Rectal smooth muscle tissue (tissue), 1 donor: Measurements from ENCODE around the gene PLCB4.

ENCODE experiments used
- H3K27ac ChIP-seq: one replicate; pipeline ENCODE4 v1.7.0; 2013; ENCODE audit warnings: low read depth, low read length, inconsistent platforms
- H3K27me3 ChIP-seq: one replicate; pipeline ENCODE4 v1.7.0; 2013; ENCODE audit warnings: low read length; ENCODE audit not compliant: control insufficient read depth, insufficient read depth
- H3K36me3 ChIP-seq: one replicate; pipeline ENCODE4 v1.7.0; 2013; ENCODE audit warnings: low read length; ENCODE audit not compliant: control insufficient read depth, insufficient read depth
- H3K4me1 ChIP-seq: one replicate; pipeline ENCODE4 v1.7.0; 2013; ENCODE audit warnings: low read length; ENCODE audit not compliant: control insufficient read depth, insufficient read depth
- H3K4me3 ChIP-seq: one replicate; pipeline ENCODE4 v1.7.0; 2013; ENCODE audit warnings: low read length
- H3K9ac ChIP-seq: one replicate; pipeline ENCODE4 v1.7.0; 2013; ENCODE audit warnings: low read length

Gene PLCB4

DNA sequence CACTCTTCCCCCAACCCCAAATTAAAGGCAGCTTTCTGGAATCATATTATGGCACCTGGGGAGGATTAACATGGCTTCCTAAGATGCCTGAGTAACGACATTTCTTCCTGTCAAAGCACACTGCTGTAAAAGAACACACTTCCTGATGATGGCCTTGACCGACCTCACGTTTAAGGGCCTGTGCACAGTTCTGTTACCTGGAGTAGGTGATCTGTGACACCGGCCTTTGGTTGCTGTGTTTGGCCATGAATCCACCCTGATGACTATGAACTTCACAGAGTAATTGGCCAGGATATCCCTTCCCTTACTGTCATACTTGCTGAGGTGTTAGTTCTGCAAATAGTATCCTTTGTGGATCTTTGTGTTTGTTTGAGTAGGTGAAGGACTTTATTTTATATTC, 45.8 kb downstream of the PLCB4 start:
- no peak overlapping the region for H3K27ac ChIP-seq
- H3K27me3 ChIP-seq = no peaks in the 10 kb centered on the region
- no peak overlapping the region for H3K4me3 ChIP-seq
- H3K36me3 ChIP-seq = no peaks in the 10 kb centered on the region
- H3K9ac ChIP-seq = no peak overlapping the region
- peaks cover 15% of the 10 kb centered on the region for H3K4me1 ChIP-seq

DNA sequence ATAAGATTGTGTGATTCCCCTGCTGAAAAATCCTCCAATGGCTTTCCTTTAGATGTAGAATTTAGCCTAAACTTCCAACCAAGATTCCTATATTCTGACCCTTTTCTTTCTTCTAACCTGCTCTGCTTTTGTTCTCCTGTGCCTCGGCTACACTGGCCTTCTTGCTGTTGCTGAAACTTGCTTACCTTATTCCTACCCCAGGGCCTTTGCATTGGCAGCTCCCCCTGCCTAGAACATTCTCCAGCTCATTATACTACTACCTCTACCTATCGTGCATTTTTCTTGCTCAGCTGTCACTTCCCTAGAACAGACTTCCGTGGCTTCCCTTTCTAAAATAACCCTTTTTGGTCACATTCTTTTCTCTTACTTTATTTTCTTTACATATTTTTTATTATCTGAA, 48.7 kb downstream of the PLCB4 start:
- H3K27ac ChIP-seq = no peak overlapping the region
- no peaks in the 10 kb centered on the region for H3K36me3 ChIP-seq
- H3K4me3 ChIP-seq = no peak overlapping the region
- no peak overlapping the region for H3K9ac ChIP-seq
- peaks cover 6% of the 10 kb centered on the region for H3K4me1 ChIP-seq
- H3K27me3 ChIP-seq = no peaks in the 10 kb centered on the region

GRCh38 chr20:9119776-9120175, 50.9 kb downstream of the PLCB4 start:
- Histone ChIP-seq H3K27ac (no peak overlapping the region), H3K4me1 (no peaks in the 10 kb centered on the region), H3K36me3 (no peaks in the 10 kb centered on the region), H3K4me3 (no peak overlapping the region), H3K9ac (no peak overlapping the region), H3K27me3 (no peaks in the 10 kb centered on the region)

- Histone ChIP-seq H3K36me3 (no peaks in the 10 kb centered on the region), H3K4me1 (no peaks in the 10 kb centered on the region), H3K9ac (no peak overlapping the region), H3K4me3 (no peak overlapping the region), H3K27me3 (no peaks in the 10 kb centered on the region), H3K27ac (no peak overlapping the region)
Measured at GRCh38 chr20:9121211-9121610, 52.3 kb downstream of the PLCB4 start.

DNA sequence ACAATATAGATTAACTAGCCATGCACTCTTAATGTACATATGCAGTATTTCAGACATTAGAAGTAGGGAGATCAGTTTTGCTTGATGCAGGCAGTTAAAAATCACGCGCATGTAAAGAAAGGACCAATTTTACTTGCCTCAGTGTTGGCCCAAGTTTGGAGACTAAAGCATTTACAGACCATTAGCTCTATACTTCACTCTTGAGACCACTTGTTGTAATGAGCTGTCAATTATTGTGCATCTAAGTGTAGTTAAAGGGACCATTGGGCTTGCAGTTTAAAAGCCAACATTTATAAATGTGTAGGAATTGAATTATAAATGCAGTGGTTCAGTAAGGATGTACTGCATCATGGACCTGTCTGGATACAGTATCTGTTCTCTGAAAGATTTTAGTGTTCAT, 53.7 kb downstream of the PLCB4 start:
- Histone ChIP-seq H3K27me3 (no peaks in the 10 kb centered on the region), H3K9ac (no peak overlapping the region), H3K4me1 (no peaks in the 10 kb centered on the region), H3K36me3 (no peaks in the 10 kb centered on the region), H3K4me3 (no peak overlapping the region), H3K27ac (no peak overlapping the region)

DNA sequence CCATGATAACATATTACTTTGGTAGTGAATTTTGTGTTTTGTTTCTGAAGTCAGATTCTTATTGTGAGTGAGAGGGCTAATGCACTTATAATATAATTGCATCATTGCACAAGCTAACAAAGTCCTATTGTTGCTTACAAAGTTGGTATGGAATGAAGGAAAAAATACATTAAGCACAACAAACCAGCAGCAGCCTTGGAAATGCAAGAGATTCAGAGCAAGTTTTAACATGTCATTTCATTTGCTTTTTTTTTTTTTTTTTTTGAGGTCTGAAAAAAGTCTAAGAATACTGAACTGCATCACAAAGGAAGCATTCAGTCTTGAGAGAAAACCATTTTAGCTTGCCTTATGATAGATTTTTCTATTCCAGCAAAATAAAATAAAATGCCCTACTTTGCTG, 57.6 kb downstream of the PLCB4 start:
- Histone ChIP-seq H3K27ac (no peak overlapping the region), H3K4me3 (no peak overlapping the region), H3K36me3 (no peaks in the 10 kb centered on the region), H3K27me3 (no peaks in the 10 kb centered on the region), H3K9ac (no peak overlapping the region), H3K4me1 (no peaks in the 10 kb centered on the region)

GRCh38 chr20:9128568-9128967, 59.7 kb downstream of the PLCB4 start:
- no peak overlapping the region for H3K9ac ChIP-seq
- no peaks in the 10 kb centered on the region for H3K4me1 ChIP-seq
- H3K27ac ChIP-seq = no peak overlapping the region
- no peaks in the 10 kb centered on the region for H3K36me3 ChIP-seq
- H3K4me3 ChIP-seq = no peak overlapping the region
- H3K27me3 ChIP-seq = no peaks in the 10 kb centered on the region

- Histone ChIP-seq H3K4me3 (no peak overlapping the region), H3K27me3 (no peaks in the 10 kb centered on the region), H3K4me1 (no peaks in the 10 kb centered on the region), H3K36me3 (no peaks in the 10 kb centered on the region), H3K9ac (no peak overlapping the region), H3K27ac (no peak overlapping the region)
Measured at GRCh38 chr20:9129756-9130155, 60.9 kb downstream of the PLCB4 start.

GRCh38 chr20:9130521-9130920, 61.6 kb downstream of the PLCB4 start:
- H3K27me3 ChIP-seq = no peaks in the 10 kb centered on the region
- H3K9ac ChIP-seq = no peak overlapping the region
- H3K4me3 ChIP-seq = no peak overlapping the region
- no peaks in the 10 kb centered on the region for H3K4me1 ChIP-seq
- H3K27ac ChIP-seq = peak overlapping the region; percentile 30
- no peaks in the 10 kb centered on the region for H3K36me3 ChIP-seq

GRCh38 chr20:9131841-9132240, 63.0 kb downstream of the PLCB4 start:
- H3K27me3 ChIP-seq = no peaks in the 10 kb centered on the region
- no peaks in the 10 kb centered on the region for H3K36me3 ChIP-seq
- H3K27ac ChIP-seq = no peak overlapping the region
- no peak overlapping the region for H3K9ac ChIP-seq
- H3K4me3 ChIP-seq = no peak overlapping the region
- H3K4me1 ChIP-seq = no peaks in the 10 kb centered on the region

DNA sequence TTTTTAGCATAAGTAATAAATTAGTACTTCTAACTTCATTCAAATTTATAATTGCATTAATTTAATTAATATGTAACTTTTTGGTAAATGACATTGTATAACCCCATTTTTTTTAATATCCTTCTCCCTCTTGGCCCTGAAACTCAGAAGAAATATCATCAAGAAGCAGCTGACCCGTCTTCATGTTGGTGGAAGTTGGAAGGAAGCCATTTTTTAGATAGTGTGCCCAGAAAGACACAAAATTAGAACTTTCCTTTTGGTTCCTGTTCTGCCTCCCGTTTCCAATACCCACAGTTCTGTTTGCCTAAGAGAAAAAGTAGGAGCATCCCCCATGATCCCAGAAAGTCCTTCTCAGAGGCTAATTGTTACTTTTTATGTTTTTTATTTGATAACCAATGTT, 65.5 kb downstream of the PLCB4 start:
- no peak overlapping the region for H3K27ac ChIP-seq
- H3K4me1 ChIP-seq = no peaks in the 10 kb centered on the region
- H3K27me3 ChIP-seq = no peaks in the 10 kb centered on the region
- no peak overlapping the region for H3K4me3 ChIP-seq
- H3K9ac ChIP-seq = no peak overlapping the region
- H3K36me3 ChIP-seq = no peaks in the 10 kb centered on the region

GRCh38 chr20:9136114-9136513, 67.2 kb downstream of the PLCB4 start:
- Histone ChIP-seq H3K27ac (no peak overlapping the region), H3K4me3 (no peak overlapping the region), H3K4me1 (no peaks in the 10 kb centered on the region), H3K27me3 (no peaks in the 10 kb centered on the region), H3K9ac (no peak overlapping the region), H3K36me3 (no peaks in the 10 kb centered on the region)

GRCh38 chr20:9137001-9137400, 68.1 kb downstream of the PLCB4 start:
- Histone ChIP-seq H3K36me3 (no peaks in the 10 kb centered on the region), H3K27me3 (no peaks in the 10 kb centered on the region), H3K9ac (no peak overlapping the region), H3K4me1 (no peaks in the 10 kb centered on the region), H3K27ac (no peak overlapping the region), H3K4me3 (no peak overlapping the region)
